HG03060 (cell line): Measurements from ENCODE around the gene PCK1.

Experiments
- ATAC-seq: cut with Tn5 transposase; IDR thresholded peaks from one replicate; pipeline ENCODE4 v1.9.1; 2021; ENCODE audit warnings: low read depth, moderate number of reproducible peaks; ENCODE audit not compliant: unreplicated experiment

Gene PCK1

GRCh38 chr20:57576002-57576401 lies 15.1 kb downstream of the PCK1 start:
- no peak for ATAC-seq

- ATAC-seq = no peak
These were observed 16.0 kb downstream of the PCK1 start for GRCh38 chr20:57576617-57577550.

GRCh38 chr20:57577679-57578475 lies 17.0 kb downstream of the PCK1 start:
- no peak for ATAC-seq

DNA sequence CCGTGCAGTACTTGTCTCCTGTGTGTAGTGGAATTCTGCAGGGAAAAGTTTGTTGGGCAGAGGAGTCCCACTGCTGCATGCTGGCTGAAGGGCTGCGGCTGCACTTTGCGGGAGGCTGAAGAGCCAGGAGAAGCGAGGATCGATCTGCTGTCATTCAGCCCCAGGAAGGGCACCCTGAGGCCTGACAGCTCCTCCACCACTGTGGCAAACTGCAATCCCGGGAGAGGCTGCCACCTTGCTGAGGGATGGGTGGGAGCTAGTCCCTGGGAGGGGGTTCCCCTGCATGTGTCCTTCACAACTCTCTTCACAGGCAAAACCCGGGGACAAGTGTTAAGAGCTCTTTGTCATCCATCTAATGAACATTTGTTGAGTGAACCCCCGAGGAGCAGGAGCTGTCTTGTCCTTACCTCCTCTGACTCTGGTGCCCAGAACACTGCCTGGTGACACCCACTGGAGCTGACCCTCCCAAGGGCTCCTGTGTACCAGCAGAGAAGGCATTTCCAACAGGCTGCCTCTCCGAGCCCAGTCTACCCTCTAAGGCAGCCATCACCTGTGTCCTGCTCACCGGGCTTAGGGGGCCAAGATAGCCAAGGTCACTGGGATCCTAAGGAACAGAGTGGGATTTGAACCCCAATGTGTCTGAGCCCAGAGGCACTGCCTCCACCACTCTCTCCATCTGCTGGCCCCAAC lies 17.7 kb downstream of the PCK1 start:
- no peak for ATAC-seq

DNA sequence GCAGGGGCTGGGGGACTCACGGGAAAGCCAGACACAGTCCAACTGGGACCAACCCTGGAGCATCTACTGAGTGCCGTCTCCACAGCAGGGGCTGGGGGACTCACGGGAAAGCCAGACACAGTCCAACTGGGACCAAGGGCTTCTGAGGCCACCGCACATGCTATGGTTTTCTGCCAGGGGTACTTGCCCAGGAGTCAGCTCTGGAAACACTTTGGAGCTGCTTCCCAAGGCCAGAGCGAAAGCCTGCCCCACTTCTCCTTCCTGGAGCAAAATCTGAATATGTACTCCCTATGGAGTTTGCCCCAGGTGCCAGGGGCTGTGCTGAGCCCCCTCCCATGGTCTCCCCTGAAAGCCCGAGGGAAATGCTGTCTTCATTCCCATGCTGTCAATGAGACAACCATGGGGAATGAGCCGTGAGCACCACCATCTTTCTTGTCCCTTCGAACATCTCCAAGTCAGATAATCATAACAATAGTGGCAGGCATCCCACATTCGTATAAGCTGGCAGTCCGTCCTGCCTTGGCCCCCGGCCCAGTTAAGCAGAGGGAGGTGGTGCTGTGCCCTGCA lies 18.5 kb downstream of the PCK1 start:
- ATAC-seq = no peak

- ATAC-seq = no peak
These were observed 19.1 kb downstream of the PCK1 start for GRCh38 chr20:57579898-57580447.

DNA sequence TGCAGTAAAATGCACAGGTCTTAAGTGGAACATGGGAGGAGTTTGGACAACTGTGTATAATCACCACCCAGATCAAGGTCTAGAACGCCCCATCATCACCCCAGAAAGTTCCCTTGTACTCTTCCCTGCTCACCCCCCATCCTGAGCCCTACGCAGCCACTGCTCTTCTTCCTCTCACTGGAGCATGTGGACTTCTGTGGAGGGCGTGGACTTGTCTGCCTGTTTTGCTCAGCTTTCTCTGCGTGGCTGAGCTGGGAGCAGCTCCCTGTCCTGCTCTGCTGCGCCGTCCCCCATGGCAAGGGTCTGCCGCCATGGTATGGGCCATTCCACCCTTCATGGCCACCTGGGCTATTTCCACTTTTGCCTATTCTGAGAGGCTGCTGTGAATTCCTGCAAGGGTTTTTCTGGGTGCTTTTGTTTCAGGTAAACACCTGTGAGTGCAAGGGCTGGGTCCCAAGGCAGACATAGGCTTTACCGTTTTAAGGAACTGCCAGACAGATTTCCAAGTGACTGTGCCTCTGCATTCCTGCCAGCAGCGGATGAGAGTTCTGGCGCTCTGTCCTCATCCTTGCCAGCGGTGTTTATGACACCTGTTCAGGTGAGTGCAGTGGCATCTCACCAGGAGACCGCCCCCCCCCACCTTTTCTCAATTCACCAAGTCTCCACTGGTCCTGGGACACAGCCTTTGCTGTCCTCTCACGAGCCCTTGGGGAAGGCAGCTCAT lies 19.7 kb downstream of the PCK1 start:
- no peak for ATAC-seq

DNA sequence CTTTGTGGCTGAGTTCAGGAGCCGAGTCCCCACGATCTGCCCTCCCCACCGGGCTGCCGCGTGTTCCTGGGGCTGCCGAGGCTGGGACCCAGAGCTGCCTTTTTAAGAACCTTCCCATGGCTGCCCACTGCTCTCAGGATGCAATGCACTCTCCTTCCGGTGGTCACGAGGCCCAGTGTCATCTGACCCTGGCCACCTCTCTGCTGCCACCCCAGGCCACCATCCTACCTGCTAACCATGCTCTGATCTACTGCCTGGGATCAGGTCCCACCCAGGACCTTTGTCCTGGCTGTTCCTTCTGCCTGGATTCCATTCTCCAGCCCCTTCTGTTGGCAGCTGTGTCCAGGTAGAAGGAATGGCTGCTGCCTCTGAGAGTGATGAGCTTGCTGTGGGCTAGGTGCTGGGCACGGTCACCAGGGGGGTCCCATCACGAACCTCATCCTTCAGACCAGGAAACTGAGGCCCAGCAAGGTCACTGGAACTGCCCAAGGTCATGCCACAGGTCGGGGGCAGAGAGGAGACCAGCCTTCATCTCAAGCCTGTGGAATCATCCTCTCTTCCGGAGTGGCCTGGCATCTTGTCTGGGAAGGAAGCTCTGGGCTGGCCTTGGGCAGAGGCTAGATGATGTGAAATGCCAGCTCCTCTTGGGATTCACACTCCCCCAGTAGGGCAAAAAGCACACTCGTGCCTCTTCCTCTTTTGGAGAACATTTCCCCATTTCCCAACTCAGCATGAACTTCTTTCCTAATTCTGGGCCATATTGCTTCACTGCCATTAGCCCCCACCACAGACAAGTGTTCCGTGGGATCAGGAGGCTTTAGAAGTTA lies 20.5 kb downstream of the PCK1 start:
- ATAC-seq = no peak

DNA sequence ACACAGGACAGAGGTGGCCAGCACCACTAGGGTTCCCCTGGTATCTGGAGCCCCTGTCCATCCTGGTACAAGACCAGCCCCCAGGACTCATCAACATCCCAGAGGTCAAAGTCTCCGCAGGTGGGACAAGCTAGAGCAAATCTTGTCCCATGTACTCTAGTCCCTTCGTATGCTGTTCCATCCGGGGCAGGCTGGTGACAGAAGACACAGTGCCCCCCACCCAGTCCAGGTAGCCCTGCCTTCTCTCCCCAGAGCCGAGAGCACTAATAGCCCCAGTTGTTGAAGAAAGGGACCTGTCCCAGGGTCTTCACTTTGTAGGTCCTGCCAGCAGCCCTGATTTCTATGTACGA lies 21.1 kb downstream of the PCK1 start:
- ATAC-seq = no peak

- ATAC-seq = no peak
These were observed 21.8 kb downstream of the PCK1 start for GRCh38 chr20:57582432-57583288.

DNA sequence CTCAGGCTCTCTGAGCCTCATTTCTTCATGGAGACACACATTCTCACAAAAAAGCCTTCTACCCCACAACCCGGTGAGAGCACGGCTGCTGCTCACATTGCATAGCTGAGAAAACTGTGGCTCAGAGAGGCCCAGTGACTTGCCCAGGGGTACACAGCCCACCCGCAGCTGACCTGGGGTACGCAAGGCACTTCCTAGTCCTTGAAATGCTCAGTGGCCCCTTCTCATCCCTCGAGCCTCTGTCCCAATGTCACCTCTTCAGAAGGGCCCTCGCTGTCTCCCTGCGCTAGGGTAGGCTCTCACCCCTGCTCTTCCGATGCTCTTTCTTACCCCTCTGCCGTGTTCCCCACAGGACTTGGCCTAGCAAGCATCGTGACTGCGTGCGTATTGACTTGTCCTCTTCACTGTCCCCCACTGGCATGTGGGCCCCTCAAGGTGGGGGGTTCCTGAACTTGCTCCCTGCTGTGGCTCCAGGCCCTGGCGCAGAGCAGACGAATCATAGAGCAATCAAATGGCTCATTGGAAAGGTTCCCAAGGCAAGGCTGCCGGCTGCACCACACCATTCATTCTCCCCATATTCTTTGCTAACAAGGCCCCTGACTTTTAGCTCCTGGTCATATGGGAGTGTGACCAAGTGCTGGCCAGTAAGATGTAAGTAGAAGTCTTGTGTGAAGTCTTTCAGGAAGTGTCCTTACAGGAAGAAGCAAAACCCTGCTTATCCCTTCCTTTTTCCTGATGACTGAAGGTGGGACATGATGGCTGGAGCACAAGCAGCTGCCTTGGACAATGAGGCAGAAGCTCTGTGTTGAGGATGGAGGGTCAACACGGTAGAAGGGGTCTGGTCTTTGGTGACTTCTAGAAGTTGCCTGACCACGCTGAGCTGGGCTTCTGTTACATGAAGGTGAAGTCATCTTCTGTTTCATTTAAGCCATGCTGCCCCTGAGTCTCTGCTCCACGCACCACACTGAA lies 22.7 kb downstream of the PCK1 start:
- no peak for ATAC-seq

- no peak for ATAC-seq
These were observed 24.0 kb downstream of the PCK1 start for GRCh38 chr20:57584768-57585461.

GRCh38 chr20:57585466-57586213 lies 24.7 kb downstream of the PCK1 start:
- no peak for ATAC-seq

DNA sequence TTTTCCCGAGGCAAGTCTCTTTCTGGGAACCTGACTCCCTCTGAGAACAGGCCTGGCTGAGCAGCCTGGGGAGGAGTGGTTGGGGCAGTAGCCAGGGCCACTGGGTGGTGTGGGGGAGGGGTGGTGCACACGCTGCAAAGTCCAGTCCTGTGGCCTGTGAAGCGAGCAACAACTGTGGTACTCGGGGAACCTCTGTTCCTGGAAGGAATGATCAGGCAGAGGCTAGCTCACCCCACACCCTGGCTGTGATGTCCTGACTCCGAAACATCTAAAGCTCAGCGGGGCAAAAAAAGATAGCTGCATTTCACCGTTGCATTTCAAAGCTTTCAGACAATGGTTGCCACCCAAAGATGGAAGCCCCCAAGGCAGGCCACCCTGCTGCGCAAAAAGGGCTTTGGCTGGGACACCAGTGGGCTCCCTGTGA lies 25.5 kb downstream of the PCK1 start:
- ATAC-seq = no peak

DNA sequence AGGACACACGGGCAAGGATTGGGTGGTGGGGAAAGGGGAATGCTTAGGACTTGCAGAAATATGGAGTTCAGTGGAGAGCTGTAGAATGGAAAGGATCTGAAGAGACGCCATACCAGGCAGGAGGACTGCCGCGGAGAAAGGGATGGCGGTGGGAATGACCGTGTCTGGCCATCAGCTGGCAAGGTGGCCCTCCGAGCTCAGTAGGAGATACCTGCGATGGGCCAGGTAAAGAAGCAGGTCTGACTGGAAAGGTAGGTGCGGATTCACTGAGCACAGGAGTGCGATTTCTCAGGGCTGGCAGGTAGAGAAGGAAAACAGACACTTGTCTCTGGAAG lies 26.0 kb downstream of the PCK1 start:
- ATAC-seq = no peak
